Upper lobe of right lung (tissue), 1 donor: ENCODE results near the gene HSD17B14. TPM values are rescaled to one million over a fixed set of nuclear protein-coding genes. Genes with fewer than 3 reads are reported as not detected.

Experiments
- ATAC-seq: fragments of 200-7000 bp; cut with Tn5 transposase; one replicate; pipeline ENCODE4 v1.9.1; 2020; ENCODE audit warnings: mild to moderate bottlenecking, moderate library complexity
- DNase-seq: peaks from one replicate; pipeline ENCODE4 v3.0.0-alpha.2; 2020
- H3K27ac ChIP-seq: fragments of 200-600 bp; one replicate; pipeline ENCODE4 v1.8.0; 2022
- H3K27me3 ChIP-seq: fragments of 200-600 bp; one replicate; pipeline ENCODE4 v1.8.0; 2022; ENCODE audit warnings: mild to moderate bottlenecking
- H3K36me3 ChIP-seq: fragments of 200-600 bp; one replicate; pipeline ENCODE4 v1.8.0; 2022
- H3K4me1 ChIP-seq: fragments of 200-600 bp; one replicate; pipeline ENCODE4 v1.8.0; 2022
- H3K4me3 ChIP-seq: fragments of 200-600 bp; one replicate; pipeline ENCODE4 v1.8.0; 2022; ENCODE audit warnings: mild to moderate bottlenecking
- H3K9me3 ChIP-seq: fragments of 200-600 bp; one replicate; pipeline ENCODE4 v1.8.0; 2022
- CTCF ChIP-seq: fragments of 200-600 bp; IDR thresholded peaks from one replicate; pipeline ENCODE4 v1.8.0; 2022; ENCODE audit warnings: antibody characterized with exemption
- intact Hi-C: fragments of 100-400 bp; cut with DNase I; formaldehyde crosslinking; loops from one replicate; pipeline ENCODE4 v1.11.0; 2022
- total RNA-seq: library from RNA; stranded (reverse); fragmentation: NEBNext Ultra II Directional; extraction: Animal tissue kit (Norgen Biotek cat#: 25700); gene quantifications from one replicate; pipeline ENCODE4 v1.2.1, GENCODE V29; 2021
- donor health status: DM: no; HTN: yes; CAD: no; lungs with severe emphysema.

The HSD17B14 gene
- total RNA-seq, 1 donor from 2014 or later: 23.5 TPM

- Histone ChIP-seq H3K4me3 (peak overlapping the region; percentile 70), H3K36me3 (no peaks in the 10 kb centered on the region), H3K27me3 (no peaks in the 10 kb centered on the region), H3K27ac (peak overlapping the region; percentile 90), H3K4me1 (peaks cover 6% of the 10 kb centered on the region), H3K9me3 (no peaks in the 10 kb centered on the region)
- ATAC-seq (peak; percentile 93), DNase-seq (peak; percentile 96)
- TF ChIP-seq CTCF: no peak
- intact Hi-C loops: no loop called here
Observed at GRCh38 chr19:48812094-48812929, 24.0 kb downstream of the HSD17B14 start.

GRCh38 chr19:48810151-48810550 lies 26.1 kb downstream of the HSD17B14 start:
- Histone ChIP-seq H3K36me3 (no peaks in the 10 kb centered on the region), H3K27ac (peak overlapping the region; percentile 90)
- intact Hi-C loops: no loop called here

GRCh38 chr19:48807590-48808308 lies 28.5 kb downstream of the HSD17B14 start:
- peaks cover 6% of the 10 kb centered on the region for H3K4me1 ChIP-seq
- H3K4me3 ChIP-seq: no peak overlapping the region
- intact Hi-C loops: no loop called here
- no peaks in the 10 kb centered on the region for H3K27me3 ChIP-seq
- H3K27ac ChIP-seq: no peak overlapping the region
- ATAC-seq: no peak
- no peaks in the 10 kb centered on the region for H3K9me3 ChIP-seq
- no peak for TF ChIP-seq CTCF
- no peak for DNase-seq
- no peaks in the 10 kb centered on the region for H3K36me3 ChIP-seq

More at GRCh38 chr19:48810151-48810550, 26.1 kb downstream of the HSD17B14 start:
- no peak for TF ChIP-seq CTCF
- DNase-seq (no peak), ATAC-seq (no peak)
- Histone ChIP-seq H3K4me1 (peaks cover 6% of the 10 kb centered on the region), H3K27me3 (no peaks in the 10 kb centered on the region), H3K4me3 (peak overlapping the region; percentile 70), H3K9me3 (no peaks in the 10 kb centered on the region)

- no peak for TF ChIP-seq CTCF
- Histone ChIP-seq H3K36me3 (no peaks in the 10 kb centered on the region), H3K4me3 (no peak overlapping the region), H3K27ac (no peak overlapping the region), H3K4me1 (peaks cover 6% of the 10 kb centered on the region), H3K27me3 (no peaks in the 10 kb centered on the region), H3K9me3 (no peaks in the 10 kb centered on the region)
- DNase-seq: no peak
- intact Hi-C loops: no loop called here
- ATAC-seq: peak; percentile 44
Observed at GRCh38 chr19:48806818-48807589, 29.3 kb downstream of the HSD17B14 start.

GRCh38 chr19:48806518-48806817 lies 29.8 kb downstream of the HSD17B14 start:
- Histone ChIP-seq H3K27ac (no peak overlapping the region), H3K36me3 (no peaks in the 10 kb centered on the region), H3K4me3 (no peak overlapping the region), H3K27me3 (no peaks in the 10 kb centered on the region), H3K4me1 (peaks cover 6% of the 10 kb centered on the region), H3K9me3 (no peaks in the 10 kb centered on the region)
- TF ChIP-seq CTCF: no peak
- intact Hi-C loops: no loop called here
- no peak for DNase-seq
- ATAC-seq: no peak
